ENCODE results near the gene ZNF552. TPM values are rescaled to one million over a fixed set of nuclear protein-coding genes. Genes with fewer than 3 reads are reported as not detected.
"Not testable (repeated sequence)": the region's sequence is repeated elsewhere in the genome, so short reads cannot be mapped to it uniquely, and the experiment has no call there.

The ZNF552 gene
- 1 to 10 TPM; 2.2 to 3.4 (median 3.0) TPM for polyA plus RNA-seq

DNA sequence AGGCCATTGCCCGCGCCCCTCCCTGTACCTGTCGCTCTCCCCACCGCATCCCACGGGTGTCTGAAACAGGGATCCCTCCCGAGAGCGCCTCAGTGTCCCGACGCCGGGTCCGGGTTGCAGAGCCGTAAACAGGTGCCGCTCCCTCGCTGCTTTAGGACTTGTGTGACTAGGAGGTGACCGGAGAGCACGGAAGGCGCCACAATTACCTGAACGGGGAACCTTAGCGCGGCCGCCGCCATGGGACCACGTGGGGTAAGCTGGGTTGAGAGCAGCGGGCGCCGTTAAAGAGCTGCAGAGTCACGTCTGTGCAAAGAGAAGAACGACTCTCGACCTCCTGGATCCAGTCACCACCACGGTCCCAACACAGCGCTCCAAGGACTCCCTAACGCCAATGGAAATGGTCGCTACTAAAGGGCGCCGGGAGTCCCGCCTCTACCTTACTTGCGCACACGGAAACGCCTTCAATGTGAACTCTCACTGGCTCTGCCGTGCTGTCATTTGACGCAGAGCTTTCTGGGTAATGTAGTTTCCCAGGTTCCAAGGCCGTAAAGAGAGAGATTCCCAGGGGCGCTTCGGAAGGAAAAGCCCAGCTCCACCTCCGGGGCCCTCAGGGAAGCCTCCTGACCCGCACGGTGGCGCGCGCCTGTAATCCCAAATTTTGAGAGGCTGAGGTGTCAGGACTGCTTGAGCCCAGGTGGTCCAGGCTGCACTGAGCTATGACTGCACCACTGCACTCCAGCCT lies at the start of gene ZNF552:
TSS of gene ZNF552 (minus strand) at position 409 of the 742 bp plus-strand sequence. CDS start at position 239, 170 bp downstream.
- 0 to 1% (median 1%) methylated on average over 50 of the region's 50 CpGs for WGBS, 3 donors
- H3K27ac ChIP-seq (ENCODE audit: low read depth, low read length): no peak within 1 kb of the TSS

DNA sequence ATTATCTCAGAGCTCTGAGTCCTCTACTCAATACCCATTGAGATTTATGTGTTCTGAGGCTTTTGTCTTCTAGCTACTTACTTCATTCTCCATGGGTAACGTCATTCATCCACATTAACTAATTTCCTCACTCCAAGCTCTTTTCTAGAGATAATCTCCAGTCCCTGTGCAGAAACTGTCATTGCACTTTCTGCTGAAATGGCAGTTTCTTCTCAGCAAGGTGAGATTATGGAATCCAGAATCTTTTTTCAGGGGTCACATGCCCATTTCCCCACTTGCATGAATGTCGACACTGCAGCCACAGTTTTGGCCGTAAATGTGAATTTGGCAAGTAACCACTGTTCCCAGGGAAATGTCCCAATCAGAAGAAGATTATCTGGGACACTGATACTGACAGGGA lies 47.6 kb upstream of the ZNF552 start:
- 70 to 93% (median 91%) methylated on average over 3 of the region's 3 CpGs for WGBS, 3 donors

DNA sequence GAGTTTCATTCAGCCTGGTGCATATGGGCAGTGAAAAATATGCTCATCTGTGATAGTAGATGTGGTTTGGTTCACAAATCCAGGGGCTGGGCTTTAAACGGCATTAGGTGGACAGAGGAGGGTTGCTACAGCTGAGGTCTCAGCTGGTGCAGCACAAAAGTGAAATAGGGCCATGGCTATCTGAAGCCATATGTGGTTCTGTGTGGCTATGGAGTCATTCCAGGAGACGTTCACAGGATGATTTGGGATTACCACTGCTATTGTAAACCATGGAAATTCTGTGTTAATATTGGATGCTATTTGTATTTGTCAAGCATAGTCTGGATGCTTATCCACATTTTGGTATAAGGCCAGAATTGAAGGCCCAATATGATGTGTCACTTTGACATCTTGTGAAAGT lies 39.4 kb upstream of the ZNF552 start:
- H3K27ac ChIP-seq (ENCODE audit: low read depth, low read length): not testable (repeated sequence)
- WGBS, 3 donors: 76 to 89% (median 88%) methylated on average over 2 of the region's 2 CpGs

More for the DNA sequence above, 47.6 kb upstream of the ZNF552 start:
- H3K27ac ChIP-seq (ENCODE audit: low read depth, low read length): not testable (repeated sequence)

DNA sequence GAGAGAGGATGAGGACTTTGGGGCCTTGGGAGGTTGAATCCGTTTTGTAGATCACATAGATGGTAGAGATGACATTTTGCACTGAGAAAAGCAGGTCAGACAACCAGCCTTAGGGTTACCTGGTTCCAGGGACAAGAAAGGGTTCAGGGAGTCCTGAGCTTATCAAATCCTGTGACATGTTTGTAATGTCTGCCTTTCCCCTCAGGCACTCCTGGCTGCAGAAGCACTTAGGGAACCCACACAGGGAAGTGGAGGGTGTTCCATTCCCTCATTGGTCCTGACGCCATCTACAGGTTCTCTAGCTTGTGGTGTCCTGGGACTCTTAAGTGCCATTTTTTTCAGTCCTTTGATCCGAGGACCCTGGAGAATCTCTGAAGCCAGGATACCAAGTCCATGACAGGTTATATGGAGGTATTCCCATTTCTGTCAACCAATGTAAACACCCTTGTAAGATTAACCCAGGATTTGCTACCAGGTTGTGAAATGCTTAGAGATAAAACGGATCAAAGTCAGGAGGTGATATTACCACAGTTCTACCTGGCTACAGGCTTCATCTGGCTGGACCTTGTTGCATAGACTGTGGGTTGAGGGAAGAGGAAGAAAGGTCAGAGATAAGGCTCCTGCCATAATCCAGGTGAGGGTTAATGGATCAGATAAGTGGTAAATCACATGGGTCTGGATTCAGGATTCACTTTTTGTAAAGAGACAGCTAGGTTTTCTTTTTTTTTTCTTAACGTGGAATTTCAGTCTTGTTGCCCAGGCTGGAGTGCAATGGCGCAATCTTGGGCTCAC lies 37.3 kb upstream of the ZNF552 start:
- 65 to 84% (median 73%) methylated on average over 5 of the region's 6 CpGs for WGBS, 3 donors
- H3K27ac ChIP-seq (ENCODE audit: low read depth, low read length): not testable (repeated sequence)

DNA sequence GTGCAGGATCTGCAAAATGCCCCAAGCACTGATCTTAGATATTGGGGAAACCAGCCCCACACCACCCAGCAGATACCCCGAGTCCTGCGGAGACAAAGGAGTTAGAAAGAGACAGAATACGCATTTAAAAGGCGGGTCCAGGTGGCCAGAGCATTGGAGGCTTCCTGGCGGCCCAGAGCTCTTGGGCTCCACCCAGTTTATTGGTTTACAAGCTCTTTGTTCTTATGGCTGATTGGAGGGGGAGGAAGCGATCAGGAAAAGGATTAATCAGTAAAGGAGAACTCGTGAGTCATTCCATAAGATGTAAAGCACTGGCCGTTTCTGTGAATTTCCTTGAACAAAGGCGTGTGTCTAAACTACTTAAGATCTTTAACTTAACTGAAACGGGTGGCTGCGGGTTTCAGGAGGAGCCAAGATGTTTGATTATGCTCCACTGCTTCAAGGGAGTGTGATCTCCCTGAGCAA lies 35.9 kb upstream of the ZNF552 start:
- no peak overlapping the region for H3K27ac ChIP-seq (ENCODE audit: low read depth, low read length)
- WGBS, 3 donors: 7 to 18% (median 14%) methylated on average over 11 of the region's 11 CpGs

DNA sequence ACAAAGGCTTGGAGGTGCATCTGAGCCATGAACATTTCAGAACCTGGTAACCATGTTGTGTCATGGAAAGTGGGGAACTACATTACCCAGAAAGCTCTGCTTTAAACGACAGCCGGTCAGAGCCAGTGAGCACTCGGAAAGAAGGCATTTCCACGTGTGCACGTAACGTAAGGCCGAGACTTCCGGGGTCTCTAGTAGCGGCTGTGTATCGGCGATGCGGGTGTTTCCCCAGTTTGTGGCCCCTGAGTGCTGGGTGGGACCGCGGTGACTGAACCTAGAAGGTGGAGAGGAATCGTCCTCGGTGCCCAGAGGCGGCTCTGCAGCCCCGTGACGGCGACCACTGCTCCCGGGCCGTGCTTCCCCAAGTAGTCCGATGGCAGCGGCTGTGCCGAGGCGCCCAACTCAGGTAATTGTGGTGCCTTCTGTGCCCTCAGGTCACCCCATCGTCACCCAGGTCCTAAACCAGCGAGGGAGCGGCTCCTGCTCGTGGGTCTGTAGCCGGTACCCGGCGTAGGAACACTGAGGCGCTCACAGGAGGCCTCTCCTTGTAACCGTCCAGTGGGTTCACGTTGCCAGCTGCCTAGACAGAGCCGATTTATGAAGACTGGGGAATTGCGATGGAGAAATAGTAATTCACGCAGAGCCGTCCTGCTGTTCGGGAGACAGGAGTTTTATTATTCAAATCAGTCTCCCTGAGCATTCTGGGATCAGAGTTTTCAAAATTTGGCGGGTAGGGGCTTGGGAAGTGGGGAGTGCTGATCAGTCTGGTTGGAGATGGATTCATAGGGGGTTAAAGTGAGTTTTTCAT lies 35.2 kb upstream of the ZNF552 start, which contains the start of gene ZNF587:
TSS of gene ZNF587 (plus strand) at position 194 of the 808 bp plus-strand sequence. CDS start at position 374, 180 bp downstream.
- not testable (repeated sequence) for H3K27ac ChIP-seq (ENCODE audit: low read depth, low read length)
- 0% methylated on average over 41 to 42 of the region's 42 CpGs for WGBS, 3 donors

DNA sequence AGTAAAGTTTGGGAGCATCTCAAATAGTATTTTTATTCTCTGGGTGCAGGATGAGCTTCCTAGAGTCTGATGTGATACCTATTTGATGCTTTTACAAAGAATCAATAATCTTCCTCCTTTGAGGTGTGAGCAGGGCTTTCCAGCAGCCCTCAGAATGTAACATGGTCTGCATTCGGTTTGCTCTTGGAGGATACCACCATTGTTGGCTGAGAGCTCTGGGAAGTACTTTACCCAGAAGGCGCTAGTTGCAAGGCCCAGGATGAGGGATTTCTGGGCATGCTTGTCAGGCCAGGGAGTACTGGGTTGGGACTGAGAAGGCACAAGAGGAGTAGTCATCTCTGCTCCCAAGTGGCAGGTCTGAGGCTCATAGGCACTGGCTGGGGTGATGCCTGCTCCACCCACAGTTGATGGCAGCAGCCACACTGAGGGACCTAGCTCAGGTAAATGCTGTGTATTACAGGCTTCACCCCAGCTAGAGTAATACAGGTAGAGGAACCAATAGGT lies 34.5 kb upstream of the ZNF552 start:
- WGBS, 3 donors: 92 to 97% (median 95%) methylated on average over 2 of the region's 2 CpGs
- not testable (repeated sequence) for H3K27ac ChIP-seq (ENCODE audit: low read depth, low read length)

DNA sequence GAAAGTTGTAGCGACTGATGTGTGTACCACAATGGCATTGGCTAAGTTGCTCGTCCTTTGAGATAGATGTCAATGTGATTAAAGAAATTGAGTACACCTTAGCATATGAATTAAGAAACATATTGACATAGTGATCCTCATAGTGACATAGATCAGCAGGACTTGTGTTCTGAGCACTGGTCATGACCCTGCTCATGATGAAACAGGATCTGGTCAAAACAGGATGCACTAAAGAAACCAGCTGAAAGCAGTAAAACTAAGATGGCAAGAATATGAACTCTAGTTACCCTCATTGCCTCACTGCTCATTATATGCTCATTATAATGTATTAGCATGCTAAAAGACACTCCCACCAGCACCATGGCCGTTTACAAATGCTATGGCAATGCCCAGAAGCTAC lies 32.5 kb upstream of the ZNF552 start:
- WGBS, 3 donors: 68 to 85% (median 79%) methylated on average over 3 of the region's 3 CpGs
- not testable (repeated sequence) for H3K27ac ChIP-seq (ENCODE audit: low read depth, low read length)

DNA sequence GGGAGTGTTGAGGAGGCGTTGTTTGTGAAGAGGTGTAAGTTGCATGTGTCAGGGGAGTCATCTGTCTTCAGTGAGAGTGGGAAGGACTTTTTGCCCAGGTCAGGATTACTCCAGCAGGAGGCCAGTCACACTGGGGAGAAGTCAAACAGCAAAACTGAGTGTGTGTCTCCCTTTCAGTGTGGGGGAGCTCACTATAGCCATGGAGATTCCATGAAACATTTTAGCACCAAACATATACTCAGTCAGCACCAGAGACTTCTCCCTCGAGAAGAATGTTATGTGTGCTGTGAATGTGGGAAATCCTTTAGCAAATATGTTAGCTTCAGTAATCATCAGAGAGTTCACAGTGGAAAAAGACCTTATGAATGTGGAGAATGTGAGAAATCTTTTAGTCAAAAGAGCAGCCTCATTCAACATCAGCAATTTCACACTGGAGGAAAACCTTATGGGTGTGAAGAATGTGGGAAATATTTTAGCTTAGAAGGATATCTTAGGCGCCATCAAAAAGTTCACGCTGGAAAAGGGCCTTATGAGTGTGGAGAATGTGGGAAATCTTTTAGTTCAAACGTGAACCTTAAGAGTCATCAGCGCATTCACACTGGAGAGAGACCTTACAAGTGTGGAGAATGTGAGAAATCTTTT lies 26.5 kb upstream of the ZNF552 start:
- WGBS, 3 donors: 69 to 87% (median 73%) methylated on average over 6 of the region's 6 CpGs
- H3K27ac ChIP-seq (ENCODE audit: low read depth, low read length): no peak overlapping the region

DNA sequence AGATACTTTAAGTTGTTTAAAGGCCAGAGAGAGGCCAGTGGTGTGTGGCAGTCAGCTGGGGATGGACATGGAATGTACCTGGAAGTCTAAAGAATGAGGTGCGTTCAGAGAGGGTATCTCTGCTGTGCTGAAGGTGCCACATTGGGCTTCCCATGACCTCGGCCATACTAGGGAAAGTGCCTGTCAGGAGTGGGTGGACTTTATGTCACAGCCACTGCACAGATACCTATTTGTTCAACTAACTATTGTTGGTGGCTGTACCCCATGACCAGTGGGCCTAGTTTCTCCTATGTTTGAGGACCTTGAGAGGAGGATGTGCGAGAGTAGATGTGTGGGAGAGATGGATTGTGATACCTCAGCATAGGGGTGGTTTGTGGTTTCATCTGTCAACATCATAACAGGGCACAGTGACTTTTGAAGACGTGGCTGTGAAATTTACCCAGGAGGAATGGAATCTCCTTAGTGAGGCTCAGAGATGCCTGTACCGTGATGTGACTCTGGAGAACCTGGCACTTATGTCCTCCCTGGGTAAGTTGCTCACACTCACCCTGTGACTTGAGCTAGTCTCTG lies 24.0 kb upstream of the ZNF552 start:
- H3K27ac ChIP-seq (ENCODE audit: low read depth, low read length): not testable (repeated sequence)

DNA sequence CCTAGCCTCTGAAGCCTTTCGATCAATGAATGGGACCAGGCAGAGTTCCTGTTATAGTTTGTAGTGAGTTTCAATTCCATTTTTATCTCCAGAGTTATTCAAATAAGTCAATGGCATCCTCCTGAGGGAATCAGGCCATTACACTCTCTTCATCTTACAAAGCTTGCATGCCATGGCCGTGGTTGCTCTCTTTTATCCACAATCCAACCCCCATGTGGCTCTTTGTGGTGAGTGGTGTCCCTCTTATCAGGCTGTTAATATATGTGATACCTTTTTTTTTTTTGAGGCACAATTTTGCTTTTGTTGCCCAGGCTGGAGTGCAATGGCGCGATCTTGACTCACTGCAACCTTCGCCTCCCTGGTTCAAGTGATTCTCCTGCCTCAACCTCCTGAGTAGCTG lies 22.3 kb upstream of the ZNF552 start:
- WGBS, 3 donors: 91 to 94% (median 93%) methylated on average over 5 of the region's 5 CpGs
- not testable (repeated sequence) for H3K27ac ChIP-seq (ENCODE audit: low read depth, low read length)

More for the DNA sequence above, 24.0 kb upstream of the ZNF552 start:
- 92 to 96% (median 93%) methylated on average over 4 to 5 of the region's 5 CpGs for WGBS, 3 donors

DNA sequence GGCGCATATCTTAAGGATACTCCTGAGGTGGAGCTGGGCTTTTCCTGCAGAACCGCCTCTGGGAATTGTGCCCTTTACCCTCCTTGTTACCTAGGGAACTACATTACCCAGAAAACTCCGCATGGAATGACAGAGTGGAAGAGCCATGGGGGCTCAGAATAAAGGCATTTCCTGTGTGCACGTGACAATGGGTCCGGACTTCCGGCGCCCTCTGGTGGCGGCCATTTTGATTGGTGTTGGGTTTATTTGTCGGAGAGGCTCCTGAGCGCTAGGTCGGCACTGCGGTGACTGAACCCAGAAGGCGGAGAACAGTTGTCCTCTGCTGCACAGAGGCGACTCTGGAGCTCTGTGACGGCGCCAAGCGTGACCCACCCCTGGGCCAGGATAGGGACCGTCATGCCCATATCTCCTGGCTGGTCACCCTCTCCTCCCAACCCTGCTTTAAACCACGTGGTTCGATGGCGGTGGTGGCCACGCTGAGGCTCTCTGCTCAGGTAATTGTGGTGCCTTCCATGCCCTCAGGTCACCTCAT lies 15.4 kb upstream of the ZNF552 start, which contains the start of gene ZNF587B:
TSS of gene ZNF587B (plus strand) at position 229 of the 532 bp plus-strand sequence. CDS start at position 459, 230 bp downstream.
- WGBS, 3 donors: 30 to 44% (median 41%) methylated on average over 22 of the region's 22 CpGs
- H3K27ac ChIP-seq (ENCODE audit: low read depth, low read length): no peak within 1 kb of the TSS

DNA sequence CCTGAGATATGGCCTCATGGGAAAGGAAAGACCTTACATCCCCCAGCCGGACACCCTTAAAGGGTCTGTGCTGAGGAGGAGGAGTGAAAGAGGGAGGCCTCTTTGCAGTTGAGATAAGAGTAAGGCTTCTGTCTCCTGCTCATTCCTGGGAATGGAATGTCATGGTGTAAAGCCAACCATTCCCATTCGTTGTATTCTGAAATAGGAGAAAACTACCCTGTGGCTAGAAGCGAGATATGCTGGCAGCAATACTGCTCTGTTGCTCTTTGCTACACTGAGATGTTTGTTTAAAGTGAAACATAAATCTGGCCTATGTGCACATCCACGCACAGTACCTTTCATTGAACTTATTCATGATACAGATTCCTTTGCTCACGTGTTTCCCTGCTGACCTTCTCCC lies 14.6 kb upstream of the ZNF552 start:
- no peak overlapping the region for H3K27ac ChIP-seq (ENCODE audit: low read depth, low read length)

DNA sequence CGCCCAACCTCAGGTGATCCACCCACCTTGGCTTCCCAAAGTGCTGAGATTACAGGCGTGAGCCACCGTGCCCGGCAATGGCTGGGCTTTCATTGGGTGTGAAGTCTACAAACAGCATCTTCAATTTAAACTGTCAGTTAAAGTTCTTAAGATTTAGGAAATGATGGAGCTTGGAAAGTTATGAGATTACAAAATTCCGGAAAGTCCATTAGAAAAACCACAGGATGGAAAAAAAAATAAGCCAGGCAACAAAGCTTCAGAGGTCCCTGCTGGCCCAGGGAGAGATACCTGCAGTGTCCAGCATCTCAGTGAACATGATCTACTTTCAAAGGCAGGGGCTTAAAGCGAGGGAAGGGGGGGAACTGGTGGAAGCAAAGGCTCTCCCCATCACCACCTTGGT lies 10.8 kb upstream of the ZNF552 start:
- 86 to 96% (median 94%) methylated on average over 6 of the region's 6 CpGs for WGBS, 3 donors
- no peak overlapping the region for H3K27ac ChIP-seq (ENCODE audit: low read depth, low read length)

More for the DNA sequence above, 14.6 kb upstream of the ZNF552 start:
- WGBS, 3 donors: 30 to 67% (median 65%) methylated on average over 5 of the region's 5 CpGs

DNA sequence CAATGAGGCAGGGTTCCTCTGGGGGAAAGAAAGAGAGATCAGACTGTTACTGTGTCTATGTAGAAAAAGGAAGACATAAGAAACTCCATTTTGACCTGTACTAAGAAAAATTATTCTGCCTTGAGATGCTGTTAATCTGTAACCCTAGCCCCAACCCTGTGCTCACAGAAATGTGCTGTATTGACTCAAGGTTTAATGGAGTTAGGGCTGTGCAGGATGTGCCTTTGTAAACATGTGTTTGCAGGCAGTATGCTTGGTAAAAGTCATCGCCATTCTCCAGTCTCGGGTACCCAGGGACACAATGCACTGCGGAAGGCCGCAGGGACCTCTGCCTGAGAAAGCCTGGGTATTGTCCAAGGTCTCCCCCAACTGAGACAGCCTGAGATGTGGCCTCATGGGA lies 8.9 kb upstream of the ZNF552 start:
- 36 to 85% (median 78%) methylated on average over 4 of the region's 4 CpGs for WGBS, 3 donors

DNA sequence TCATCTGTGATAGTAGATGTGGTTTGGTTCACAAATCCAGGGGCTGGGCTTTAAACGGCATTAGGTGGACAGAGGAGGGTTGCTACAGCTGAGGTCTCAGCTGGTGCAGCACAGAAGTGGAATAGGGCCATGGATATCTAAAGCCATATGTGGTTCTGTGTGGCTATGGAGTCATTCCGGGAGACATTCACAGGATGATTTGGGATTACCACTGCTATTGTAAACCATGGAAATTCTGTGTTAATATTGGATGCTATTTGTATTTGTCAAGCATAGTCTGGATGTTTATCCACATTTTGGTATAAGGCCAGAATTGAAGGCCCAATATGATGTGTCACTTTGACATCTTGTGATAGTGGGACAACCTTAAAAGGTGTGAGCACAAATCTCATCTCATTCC lies 8.4 kb upstream of the ZNF552 start:
- WGBS, 3 donors: 56 to 86% (median 80%) methylated on average over 2 of the region's 2 CpGs
- H3K27ac ChIP-seq (ENCODE audit: low read depth, low read length): not testable (repeated sequence)

More for the DNA sequence above, 8.9 kb upstream of the ZNF552 start:
- not testable (repeated sequence) for H3K27ac ChIP-seq (ENCODE audit: low read depth, low read length)

DNA sequence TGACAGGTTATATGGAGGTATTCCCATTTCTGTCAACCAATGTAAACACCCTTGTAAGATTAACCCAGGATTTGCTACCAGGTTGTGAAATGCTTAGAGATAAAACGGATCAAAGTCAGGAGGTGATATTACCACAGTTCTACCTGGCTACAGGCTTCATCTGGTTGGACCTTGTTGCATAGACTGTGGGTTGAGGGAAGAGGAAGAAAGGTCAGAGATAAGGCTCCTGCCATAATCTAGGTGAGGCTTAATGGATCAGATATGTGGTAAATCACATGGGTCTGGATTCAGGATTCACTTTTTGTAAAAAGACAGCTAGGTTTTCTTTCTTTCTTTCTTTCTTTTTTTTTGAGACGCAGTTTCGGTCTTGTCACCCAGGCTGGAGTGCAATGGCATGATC lies 6.8 kb upstream of the ZNF552 start:
- H3K27ac ChIP-seq (ENCODE audit: low read depth, low read length): not testable (repeated sequence)
- WGBS, 3 donors: 92 to 100% (median 100%) methylated on average over 2 to 3 of the region's 3 CpGs

All from adipose tissue (tissue), 3 donors.